GM19025 (cell line): ENCODE data around the gene PSMG3.

ENCODE experiments used
- ATAC-seq: cut with Tn5 transposase; IDR thresholded peaks from one replicate; pipeline ENCODE4 v1.9.1; 2021; ENCODE audit warnings: mild to moderate bottlenecking, low read depth, moderate library complexity; ENCODE audit not compliant: unreplicated experiment

The PSMG3 gene

DNA sequence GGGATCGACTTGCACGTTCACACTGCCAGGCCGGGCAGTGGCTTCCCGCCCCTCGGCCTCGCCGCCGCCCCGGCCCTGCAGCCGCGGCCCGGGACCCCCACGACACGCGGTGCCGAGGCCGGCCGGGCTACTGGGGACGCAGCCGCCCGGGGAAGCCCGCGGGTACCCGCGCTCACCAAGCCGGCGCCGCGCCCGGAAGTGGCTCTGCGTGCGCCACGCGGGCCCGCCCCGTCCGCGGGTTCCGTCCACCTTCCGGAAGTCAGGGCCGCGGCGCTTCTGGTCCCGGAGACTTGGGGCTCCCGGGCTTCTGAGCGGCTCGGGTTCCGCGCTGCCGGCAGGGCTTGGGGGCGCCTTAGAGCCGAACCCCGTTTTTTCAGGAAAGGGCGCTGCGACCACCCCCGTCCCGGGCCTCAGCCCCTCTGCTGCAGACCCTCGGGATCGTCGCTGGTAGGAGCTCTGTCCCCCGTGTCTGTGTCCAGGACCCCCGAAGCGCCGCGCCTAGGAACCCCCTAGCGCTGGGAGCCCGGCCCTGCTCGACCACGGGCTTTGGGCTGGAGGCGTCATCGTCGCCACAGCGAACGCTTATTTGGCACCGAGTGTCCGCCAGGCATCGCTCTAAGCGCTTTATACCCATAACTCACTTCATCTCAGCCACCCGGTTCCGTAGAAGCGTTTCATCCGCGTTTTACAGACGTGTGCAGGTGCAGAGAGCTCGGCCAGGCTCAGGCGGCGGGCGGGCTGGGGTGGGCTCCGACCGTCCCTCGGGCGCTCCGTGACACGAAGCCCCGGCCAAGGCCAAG lies at the start of gene PSMG3:
Gene PSMG3, minus strand, starts transcription at position 200 of the 800 bp plus-strand sequence. CDS start 693 bp downstream, outside the sequence.
- peak; percentile 95 for ATAC-seq

DNA sequence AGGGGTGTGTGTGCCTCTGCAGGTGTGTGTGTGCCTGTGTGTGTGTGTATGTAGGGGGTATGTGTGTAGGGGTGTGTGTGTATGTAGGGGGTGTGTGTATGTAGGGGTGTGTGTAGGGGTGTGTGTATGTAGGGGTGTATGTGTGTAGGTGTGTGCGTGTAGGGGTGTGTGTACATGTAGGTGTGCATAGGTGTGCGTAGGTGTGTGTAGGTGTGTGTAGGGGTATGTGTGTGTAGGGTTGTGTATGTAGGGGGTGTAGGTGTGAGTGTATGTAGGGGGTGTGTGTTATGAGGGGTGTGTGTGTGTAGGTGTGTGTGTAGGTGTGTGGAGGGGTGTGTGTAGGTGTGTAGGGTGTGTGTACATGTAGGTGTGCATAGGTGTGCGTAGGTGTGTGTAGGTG lies 48.6 kb upstream of the PSMG3 start:
- ATAC-seq: no peak

DNA sequence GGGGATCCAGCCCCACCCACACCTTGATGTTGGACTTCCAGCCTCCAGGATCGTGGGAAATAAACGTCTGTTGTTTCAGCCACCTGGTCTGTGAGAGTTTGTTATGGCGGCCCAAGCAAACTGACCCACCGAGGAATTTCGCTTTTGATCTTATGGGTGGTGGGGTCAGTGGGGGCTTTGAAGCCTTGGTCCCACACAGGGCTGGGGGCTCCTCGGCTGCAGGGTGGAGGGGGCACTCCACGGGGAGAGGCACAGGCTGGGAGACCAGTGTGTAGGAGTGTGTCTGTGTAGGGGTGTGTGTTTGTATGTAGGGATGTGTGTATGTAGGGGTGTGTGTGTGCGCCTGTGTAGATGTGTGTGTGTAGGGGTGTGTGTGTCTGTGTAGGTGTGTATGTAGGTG lies 48.1 kb upstream of the PSMG3 start:
- ATAC-seq: no peak

- ATAC-seq: no peak
These were observed 46.9 kb upstream of the PSMG3 start for GRCh38 chr7:1616741-1617140.

- no peak for ATAC-seq
These were observed 41.9 kb upstream of the PSMG3 start for GRCh38 chr7:1611708-1612241.

DNA sequence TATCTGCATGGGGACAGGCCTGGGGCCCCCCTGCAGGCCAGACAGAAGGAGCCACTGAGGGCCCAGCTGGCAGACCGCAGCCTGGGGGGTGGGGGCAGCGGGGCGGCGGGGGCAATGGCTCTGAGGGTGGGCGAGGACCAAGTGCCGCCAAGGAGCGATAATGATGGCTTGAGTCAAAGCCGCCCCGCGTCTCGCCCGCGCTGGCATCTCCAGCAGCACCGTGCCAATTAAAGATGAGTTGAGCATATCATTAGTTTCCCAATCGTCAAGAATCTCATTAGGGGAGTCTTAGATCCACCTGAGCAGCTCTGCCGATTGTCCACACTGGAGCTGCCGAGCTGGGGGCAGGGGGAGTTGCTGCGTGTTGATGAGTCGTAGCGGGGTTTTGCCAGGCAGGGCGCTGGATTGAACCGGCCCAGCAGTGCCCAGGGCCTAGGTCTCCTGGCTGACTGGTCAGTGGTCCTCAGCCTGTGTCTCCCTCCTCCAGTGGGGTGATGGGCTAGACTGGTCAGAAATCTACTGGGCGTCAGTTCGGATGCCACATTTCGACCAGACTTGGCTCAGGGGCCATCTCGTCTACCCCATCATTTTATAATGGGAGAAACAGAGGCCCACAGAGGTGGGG lies 41.0 kb upstream of the PSMG3 start:
- no peak for ATAC-seq

- ATAC-seq: no peak
These were observed 40.3 kb upstream of the PSMG3 start for GRCh38 chr7:1610013-1610677.

- no peak for ATAC-seq
These were observed 39.2 kb upstream of the PSMG3 start for GRCh38 chr7:1609023-1609422.

GRCh38 chr7:1608318-1608717 lies 38.5 kb upstream of the PSMG3 start:
- ATAC-seq: no peak

- no peak for ATAC-seq
These were observed 37.9 kb upstream of the PSMG3 start for GRCh38 chr7:1607696-1608095.

- ATAC-seq: no peak
These were observed 37.2 kb upstream of the PSMG3 start for GRCh38 chr7:1607001-1607400.

GRCh38 chr7:1604383-1604782 lies 34.6 kb upstream of the PSMG3 start:
- no peak for ATAC-seq

DNA sequence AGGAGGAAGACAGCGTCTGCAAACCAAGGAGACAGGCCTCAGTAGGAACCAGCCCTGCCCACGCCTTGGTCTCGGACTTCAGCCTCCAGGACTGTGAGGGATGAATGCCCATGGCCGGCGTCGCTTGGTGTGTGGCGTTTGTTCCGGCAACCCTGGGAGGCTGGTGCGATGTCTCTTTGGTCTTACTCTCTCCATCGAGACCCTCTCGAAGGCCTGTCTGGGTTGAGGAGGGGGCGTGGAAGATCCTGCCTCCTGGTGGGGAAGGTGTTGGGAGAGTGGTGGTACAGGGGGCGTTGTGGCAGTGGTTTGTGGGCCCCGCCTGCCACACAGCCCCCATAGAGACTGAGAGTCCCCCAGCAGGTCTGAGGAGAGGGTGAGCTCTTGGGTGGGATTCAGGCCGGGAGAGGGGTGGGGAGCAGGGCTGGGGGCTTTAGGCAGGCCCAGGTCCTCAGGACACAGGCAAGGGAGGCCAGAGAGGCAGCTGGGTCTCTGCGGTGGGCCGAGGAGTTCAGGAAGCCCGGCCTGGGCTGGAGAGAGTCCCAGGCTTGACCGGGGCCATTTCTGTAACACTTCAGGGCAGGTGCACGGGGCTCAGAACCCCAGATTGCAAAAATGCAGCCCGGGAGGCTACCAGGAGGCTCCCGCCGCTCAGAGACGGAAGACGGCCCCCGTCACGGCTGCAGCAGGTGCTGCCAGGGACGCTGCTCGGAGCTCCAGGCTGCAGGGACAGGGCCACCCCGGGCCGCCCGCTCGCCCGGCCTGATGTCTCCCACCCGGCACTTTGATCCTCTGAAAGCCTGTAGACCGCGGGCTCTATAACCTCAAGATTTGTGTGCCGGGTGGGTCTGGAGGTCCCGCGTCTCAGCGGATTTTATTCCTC lies 33.8 kb upstream of the PSMG3 start:
- ATAC-seq: no peak

DNA sequence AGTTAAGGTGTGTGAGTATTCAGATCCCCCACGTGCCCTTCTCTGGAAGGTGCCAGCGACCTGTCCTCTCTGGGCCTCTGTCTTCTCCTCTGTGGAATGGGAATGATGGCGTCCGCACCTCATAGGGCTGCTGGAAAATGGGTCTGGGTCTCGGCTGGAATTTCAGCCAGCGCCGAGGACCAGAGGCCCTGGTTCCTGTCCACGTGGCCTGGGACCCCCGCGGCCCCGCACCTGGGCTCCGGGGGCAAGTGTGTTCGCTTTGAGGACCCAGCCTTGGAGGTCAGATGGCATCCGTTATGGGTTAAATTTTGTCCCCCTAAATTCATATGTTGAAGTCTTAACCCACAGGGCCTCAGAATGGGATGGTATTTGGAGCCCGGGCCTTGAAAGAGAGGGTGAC lies 32.6 kb upstream of the PSMG3 start:
- no peak for ATAC-seq

DNA sequence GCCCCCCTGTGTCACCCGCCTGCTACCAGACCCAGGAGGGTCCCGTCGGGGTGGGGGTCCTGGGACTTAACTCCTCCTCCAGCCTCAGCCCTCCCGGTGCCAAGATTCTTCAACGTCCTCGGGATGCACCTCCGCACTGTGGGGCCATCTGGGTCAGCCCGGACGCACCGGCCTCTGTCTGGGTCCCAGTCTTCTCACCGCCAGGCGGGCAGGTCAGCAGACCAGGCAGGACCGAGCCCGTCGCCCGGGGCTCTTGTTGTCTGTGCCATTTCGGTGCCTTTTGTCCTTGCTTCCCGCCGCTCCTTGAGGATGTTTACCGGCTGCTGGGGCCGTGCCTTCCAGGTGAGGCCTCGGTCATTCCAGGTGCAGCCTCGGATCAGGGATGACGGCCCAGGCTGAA lies 32.1 kb upstream of the PSMG3 start:
- no peak for ATAC-seq

DNA sequence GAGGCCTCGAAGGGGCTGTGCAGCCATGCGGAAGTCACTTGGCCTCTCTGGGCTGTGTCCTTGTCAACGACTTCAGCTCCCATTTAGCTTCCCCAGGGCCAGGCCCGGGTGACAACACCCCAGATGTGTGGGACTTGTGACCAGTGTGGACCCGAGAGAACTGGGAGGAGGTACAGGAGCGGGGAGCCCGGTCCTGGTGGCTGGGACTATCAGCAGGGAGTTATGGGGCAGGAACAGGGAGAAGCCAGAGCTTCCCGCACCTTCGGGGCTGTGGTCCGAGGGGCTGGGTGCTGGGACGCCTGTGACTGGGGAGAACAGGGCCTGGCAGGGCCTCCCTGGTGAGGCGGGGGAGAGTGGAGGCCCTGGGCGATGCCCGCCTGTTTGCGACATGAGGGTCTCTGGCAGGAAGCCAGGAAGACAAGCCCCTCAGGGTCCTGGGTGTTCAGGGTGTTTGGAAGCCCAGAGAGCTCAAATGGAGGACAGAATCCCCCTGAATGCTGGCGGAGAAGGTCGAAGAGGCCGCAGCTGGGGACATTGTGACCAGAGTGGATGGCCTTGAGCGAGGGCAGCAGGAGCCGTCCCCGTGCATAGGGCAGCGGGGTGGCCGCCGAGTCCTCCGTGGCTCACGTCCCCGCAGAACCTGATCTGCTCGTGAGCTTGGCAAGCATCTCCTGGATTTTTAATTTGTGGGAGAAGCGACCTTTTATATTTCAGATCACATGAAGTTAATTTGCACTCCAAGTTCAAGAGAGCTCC lies 30.0 kb upstream of the PSMG3 start:
- no peak for ATAC-seq

- no peak for ATAC-seq
These were observed 29.3 kb upstream of the PSMG3 start for GRCh38 chr7:1598961-1599639.

DNA sequence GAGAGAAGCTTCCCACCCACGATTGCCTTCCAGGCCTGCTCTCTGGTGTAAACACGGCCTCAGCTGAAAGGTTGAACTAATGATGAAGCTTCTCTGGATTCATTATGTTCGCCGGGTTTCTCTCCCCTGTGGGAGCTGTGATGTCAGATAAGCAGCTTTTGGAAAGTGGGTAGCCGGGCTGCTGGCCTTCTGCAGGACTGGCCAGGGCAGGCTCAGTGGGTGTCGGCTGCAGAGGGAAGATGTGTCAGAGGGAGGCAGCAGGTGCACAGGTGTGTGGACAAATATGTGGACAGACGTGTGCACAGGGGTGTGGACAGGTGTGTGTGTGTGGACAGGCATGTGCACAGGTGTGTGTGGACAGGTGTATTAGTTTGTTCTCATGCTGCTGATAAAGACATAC lies 28.5 kb upstream of the PSMG3 start:
- ATAC-seq: no peak

DNA sequence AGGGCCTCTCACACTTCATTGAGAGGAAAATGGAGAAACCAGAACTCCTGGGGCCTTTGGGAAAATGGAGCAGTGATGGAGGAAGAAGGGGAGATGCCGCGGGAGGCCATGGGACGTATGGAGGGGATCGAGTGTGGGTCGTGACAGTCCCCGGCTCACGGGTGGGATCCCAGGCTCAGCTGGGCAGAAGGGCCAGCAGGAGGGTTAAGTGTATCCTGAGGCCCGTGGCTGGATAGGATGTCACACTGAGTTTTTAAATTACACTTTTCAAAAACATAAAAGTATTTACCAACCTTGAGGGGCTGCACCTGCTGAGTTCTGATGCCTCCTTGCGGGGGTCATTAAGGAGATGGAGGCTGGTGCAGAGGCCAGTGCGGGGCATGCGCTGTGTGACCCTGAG lies 28.0 kb upstream of the PSMG3 start:
- ATAC-seq: no peak
